ENCODE measurements around the gene CFAP68. TPM values are rescaled to one million over a fixed set of nuclear protein-coding genes. Genes with fewer than 3 reads are reported as not detected.

CFAP68 gene
- total and polyA plus RNA-seq, 10 donors = 9.4 to 37.1 (median 13.6) TPM

- H3K4me1 ChIP-seq = peaks cover 16 to 49% (median 42%) of the 10 kb centered on the region in 6 donors
Observed at GRCh38 chr11:111933872-111934271, 54.5 kb downstream of the CFAP68 start.

GRCh38 chr11:111934306-111934705 lies 55.0 kb downstream of the CFAP68 start:
- TF ChIP-seq CTCF (IDR thresholded peaks at IDR 0.05 in 8 of 11, conservative IDR thresholded peaks at IDR 0.05 in 3 of 11) (no peak), POLR2A (IDR thresholded peaks at IDR 0.05) (no peak), POLR2AphosphoS5 (IDR thresholded peaks at IDR 0.05) (no peak)
- H3K27me3 ChIP-seq (replicated peaks in 1 of 7) = peaks cover 0 to 4% (median 0%) of the 10 kb centered on the region in 7 donors
- DNase-seq = no peak
- no peak overlapping the region for H3K27ac ChIP-seq
- intact Hi-C loops (cut with DNase I; ENCODE audit: low total_unique reads) = loop anchor here (10.0 kb wide), 1 partner anchor 50 kb away; no protein-coding TSS in a partner anchor
- H3K4me1 ChIP-seq = peaks cover 16 to 54% (median 44%) of the 10 kb centered on the region in 6 donors
- H3K9me3 ChIP-seq = no peaks in the 10 kb centered on the region
- no peak overlapping the region for H3K4me3 ChIP-seq
- WGBS, 5 donors = 93 to 100% (median 94%) methylated on average over 1 of the region's 1 CpG
- no peaks in the 10 kb centered on the region for H3K36me3 ChIP-seq

More at GRCh38 chr11:111933872-111934271, 54.5 kb downstream of the CFAP68 start:
- no peak for DNase-seq
- Histone ChIP-seq H3K9me3 (no peaks in the 10 kb centered on the region), H3K4me3 (no peak overlapping the region), H3K36me3 (no peaks in the 10 kb centered on the region), H3K27me3 (replicated peaks in 1 of 7) (peaks cover 0 to 4% (median 0%) of the 10 kb centered on the region in 7 donors), H3K27ac (no peak overlapping the region)
- TF ChIP-seq CTCF (IDR thresholded peaks at IDR 0.05 in 8 of 11, conservative IDR thresholded peaks at IDR 0.05 in 3 of 11) (no peak), POLR2AphosphoS5 (IDR thresholded peaks at IDR 0.05) (no peak), POLR2A (IDR thresholded peaks at IDR 0.05) (no peak)
- intact Hi-C loops (cut with DNase I; ENCODE audit: low total_unique reads) = loop anchor here (10.0 kb wide), 1 partner anchor 51 kb away; no protein-coding TSS in a partner anchor
- 56 to 85% (median 65%) methylated on average over 1 of the region's 1 CpG for WGBS, 5 donors

Small RNA genes lying within 50 kb of the gene (small RNA-seq; reads per million reads assigned to genes)
- gene C11orf52 (0 reads per million in 4 donors), gene GNG5P3 (0 reads per million in 4 donors), gene RNA5SP351 (0 reads per million in 4 donors), gene RPL37AP8 (0 reads per million in 4 donors)

Other genes starting within 250 kb of the CFAP68 start
- gene PPP2R1B, start 113.2 kb upstream of the CFAP68 start, total RNA-seq = 10 to 100 TPM; 18.0 to 30.3 (median 27.1) TPM
- gene PPP2R1B, start 113.2 kb upstream of the CFAP68 start, polyA plus RNA-seq = 1 to 10 TPM; 4.0 to 5.7 (median 5.0) TPM
- 10 to 100 TPM; 24.6 to 57.5 (median 27.5) TPM for gene ALG9, start 8.0 kb upstream of the CFAP68 start, total RNA-seq
- 10 to 100 TPM in 2 of 3 donors, 1 to 10 TPM in 1; 9.0 to 25.7 (median 13.9) TPM for gene ALG9, start 8.0 kb upstream of the CFAP68 start, polyA plus RNA-seq
- gene FDXACB1, start 376 bp upstream of the CFAP68 start, total RNA-seq = 1 to 10 TPM; 1.9 to 4.0 (median 3.6) TPM
- 1 to 10 TPM; 3.5 to 4.1 (median 3.7) TPM for gene FDXACB1, start 376 bp upstream of the CFAP68 start, polyA plus RNA-seq
- gene CRYAB, start 32.2 kb downstream of the CFAP68 start, total RNA-seq = 10 to 100 TPM; 11.2 to 78.7 (median 51.2) TPM
- 10 to 100 TPM; 26.1 to 63.3 (median 58.5) TPM for gene CRYAB, start 32.2 kb downstream of the CFAP68 start, polyA plus RNA-seq
- gene HSPB2, start 33.2 kb downstream of the CFAP68 start, total RNA-seq = 1 to 10 TPM in 3 of 7 donors, under 1 TPM in 2, not detected in 2; 0.60 to 1.9 (median 1.4) TPM
- gene HSPB2, start 33.2 kb downstream of the CFAP68 start, polyA plus RNA-seq = 1 to 10 TPM; 2.8 to 6.0 (median 3.4) TPM
- 1 to 10 TPM in 2 of 7 donors, under 1 TPM in 3, not detected in 2; 0.32 to 1.5 (median 0.44) TPM for gene C11orf52, start 39.4 kb downstream of the CFAP68 start, total RNA-seq
- gene C11orf52, start 39.4 kb downstream of the CFAP68 start, polyA plus RNA-seq = under 1 TPM; 0.52 to 0.86 (median 0.74) TPM
- gene DIXDC1, start 57.8 kb downstream of the CFAP68 start, total RNA-seq = 10 to 100 TPM in 2 of 7 donors, 1 to 10 TPM in 5; 1.7 to 14.4 (median 7.5) TPM
- 1 to 10 TPM in 1 of 3 donors, under 1 TPM in 2; 0.78 to 1.2 (median 0.89) TPM for gene DIXDC1, start 57.8 kb downstream of the CFAP68 start, polyA plus RNA-seq
- 10 to 100 TPM; 17.5 to 22.9 (median 19.2) TPM for gene DLAT, start 145.9 kb downstream of the CFAP68 start, total RNA-seq
- 10 to 100 TPM in 2 of 3 donors, 1 to 10 TPM in 1; 8.1 to 13.0 (median 10.2) TPM for gene DLAT, start 145.9 kb downstream of the CFAP68 start, polyA plus RNA-seq
- gene PIH1D2, start 194.5 kb downstream of the CFAP68 start, total RNA-seq = 1 to 10 TPM in 4 of 7 donors, under 1 TPM in 3; 0.38 to 2.2 (median 1.3) TPM
- under 1 TPM; 0.18 to 0.70 (median 0.63) TPM for gene PIH1D2, start 194.5 kb downstream of the CFAP68 start, polyA plus RNA-seq
- gene NKAPD1, start 194.8 kb downstream of the CFAP68 start, total RNA-seq = 10 to 100 TPM; 11.3 to 21.6 (median 13.4) TPM
- 10 to 100 TPM; 10.1 to 15.7 (median 13.7) TPM for gene NKAPD1, start 194.8 kb downstream of the CFAP68 start, polyA plus RNA-seq
- gene TIMM8B, start 207.2 kb downstream of the CFAP68 start, total RNA-seq = 10 to 100 TPM; 16.8 to 38.4 (median 29.4) TPM
- 10 to 100 TPM; 66.3 to 98.9 (median 97.0) TPM for gene TIMM8B, start 207.2 kb downstream of the CFAP68 start, polyA plus RNA-seq
- gene SDHD, start 207.3 kb downstream of the CFAP68 start, total RNA-seq = 10 to 100 TPM; 77.3 to 99.9 (median 90.7) TPM
- gene SDHD, start 207.3 kb downstream of the CFAP68 start, polyA plus RNA-seq = 100 to 1,000 TPM in 2 of 3 donors, 10 to 100 TPM in 1; 73.7 to 121 (median 114) TPM

All from spleen (tissue), 11 donors.